Activated CD4-positive, alpha-beta memory T cell treated with anti-CD3 and anti-CD28 coated beads for 36 hours (primary cell): ENCODE measurements around the gene LYPD3. TPM values are rescaled to one million over a fixed set of nuclear protein-coding genes. Genes with fewer than 3 reads are reported as not detected.

Experiments used
- CTCF ChIA-PET: fragments of 350-600 bp; sonication (Branson Sonifier 250); formaldehyde crosslinking; loops from one replicate; lab custom pipeline; 2021; ENCODE audit warnings: antibody characterized with exemption, inconsistent platforms; lab: Charles Lee
- POLR2A ChIA-PET: fragments of 350-600 bp; sonication (Branson Sonifier 250); formaldehyde crosslinking; loops from one replicate; lab custom pipeline; 2021; ENCODE audit warnings: antibody characterized with exemption; lab: Charles Lee
- DNase-seq: peaks from one replicate; pipeline ENCODE4 v3.0.0-alpha.2; 2020
- H3K27ac Mint-ChIP-seq: one replicate; pipeline ENCODE4 v1.8.0; 2021; ENCODE audit warnings: mixed read lengths
- H3K27me3 Mint-ChIP-seq: one replicate; pipeline ENCODE4 v1.8.0; 2021; ENCODE audit warnings: mixed read lengths
- H3K36me3 Mint-ChIP-seq: one replicate; pipeline ENCODE4 v1.8.0; 2021; ENCODE audit warnings: mixed read lengths
- H3K4me1 Mint-ChIP-seq: one replicate; pipeline ENCODE4 v1.8.0; 2021; ENCODE audit warnings: low read depth, mixed read lengths
- H3K4me3 Mint-ChIP-seq: one replicate; pipeline ENCODE4 v1.8.0; 2021; ENCODE audit warnings: mild to moderate bottlenecking, mixed read lengths
- H3K9me3 Mint-ChIP-seq: one replicate; pipeline ENCODE4 v1.8.0; 2021; ENCODE audit warnings: mixed read lengths
- intact Hi-C: fragments of 100-400 bp; cut with micrococcal nuclease; formaldehyde crosslinking; loops from one replicate; pipeline ENCODE4 v1.15.1; 2023
- total RNA-seq, 2 experiments: library from RNA; stranded (reverse); gene quantifications; one replicate each; pipeline ENCODE4 v1.2.3, GENCODE V29; 2021

Gene LYPD3
- total RNA-seq, 2 experiments from 2014 or later, result 2.3 TPM

- intact Hi-C loops, result loop anchor here (10.0 kb wide), 1 partner anchor 384 kb away; no protein-coding TSS in a partner anchor
- H3K4me3 Mint-ChIP-seq, result no peak overlapping the region
- ChIA-PET POLR2A (no interaction called here), CTCF (interaction anchor here (1.2 to 2.1 kb wide), 2 partner anchors 16 to 88 kb away, joined by 5 to 46 read pairs; no protein-coding TSS in a partner anchor)
- H3K4me1 Mint-ChIP-seq, result peaks cover 18% of the 10 kb centered on the region
- no peak for DNase-seq
- H3K9me3 Mint-ChIP-seq, result no peaks in the 10 kb centered on the region
- no peak overlapping the region for H3K27ac Mint-ChIP-seq
- no peaks in the 10 kb centered on the region for H3K36me3 Mint-ChIP-seq
- H3K27me3 Mint-ChIP-seq, result no peaks in the 10 kb centered on the region
Observed at GRCh38 chr19:43430976-43431375, 34.4 kb downstream of the LYPD3 start.

- H3K4me1 Mint-ChIP-seq, result peaks cover 16% of the 10 kb centered on the region
- H3K27me3 Mint-ChIP-seq, result no peaks in the 10 kb centered on the region
- H3K27ac Mint-ChIP-seq, result no peak overlapping the region
- no peak for DNase-seq
- intact Hi-C loops, result loop anchor here (10.0 kb wide), 1 partner anchor 385 kb away; no protein-coding TSS in a partner anchor
- ChIA-PET CTCF (interaction anchor here (1.2 kb wide), 1 partner anchor 17 kb away, joined by 5 read pairs; no protein-coding TSS in a partner anchor), POLR2A (no interaction called here)
- H3K4me3 Mint-ChIP-seq, result no peak overlapping the region
- H3K9me3 Mint-ChIP-seq, result no peaks in the 10 kb centered on the region
- no peaks in the 10 kb centered on the region for H3K36me3 Mint-ChIP-seq
Observed at GRCh38 chr19:43430142-43430710, 35.2 kb downstream of the LYPD3 start.

- no peak for DNase-seq
- intact Hi-C loops, result no loop called here
- POLR2A ChIA-PET, result no interaction called here
- Mint-ChIP-seq H3K36me3 (no peaks in the 10 kb centered on the region), H3K27me3 (no peaks in the 10 kb centered on the region), H3K4me1 (peaks cover 16% of the 10 kb centered on the region), H3K27ac (no peak overlapping the region), H3K4me3 (no peak overlapping the region), H3K9me3 (no peaks in the 10 kb centered on the region)
- CTCF ChIA-PET, result no interaction called here
Observed at GRCh38 chr19:43429395-43429794, 36.0 kb downstream of the LYPD3 start.

GRCh38 chr19:43425567-43426392, 39.6 kb downstream of the LYPD3 start:
- no peaks in the 10 kb centered on the region for H3K27me3 Mint-ChIP-seq
- H3K27ac Mint-ChIP-seq, result no peak overlapping the region
- no peak overlapping the region for H3K4me3 Mint-ChIP-seq
- H3K9me3 Mint-ChIP-seq, result no peaks in the 10 kb centered on the region
- CTCF ChIA-PET, result interaction anchor here (0.7 to 2.4 kb wide), 5 partner anchors 9 to 120 kb away, joined by 3 to 7 read pairs (median 4); no protein-coding TSS in a partner anchor
- intact Hi-C loops, result no loop called here
- DNase-seq, result no peak
- H3K36me3 Mint-ChIP-seq, result no peaks in the 10 kb centered on the region
- POLR2A ChIA-PET, result no interaction called here
- peaks cover 5% of the 10 kb centered on the region for H3K4me1 Mint-ChIP-seq

GRCh38 chr19:43423779-43424178, 41.6 kb downstream of the LYPD3 start:
- POLR2A ChIA-PET, result no interaction called here
- intact Hi-C loops, result no loop called here
- CTCF ChIA-PET, result no interaction called here

GRCh38 chr19:43422689-43423066, 42.7 kb downstream of the LYPD3 start:
- no peak for DNase-seq
- POLR2A ChIA-PET, result no interaction called here
- Mint-ChIP-seq H3K27me3 (no peaks in the 10 kb centered on the region), H3K4me1 (no peaks in the 10 kb centered on the region), H3K9me3 (no peaks in the 10 kb centered on the region), H3K4me3 (no peak overlapping the region), H3K27ac (no peak overlapping the region), H3K36me3 (no peaks in the 10 kb centered on the region)
- intact Hi-C loops, result no loop called here
- CTCF ChIA-PET, result interaction anchor here (1.4 kb wide), 1 partner anchor 10 kb away, joined by 7 read pairs; no protein-coding TSS in a partner anchor

More at GRCh38 chr19:43423779-43424178, 41.6 kb downstream of the LYPD3 start:
- Mint-ChIP-seq H3K4me3 (no peak overlapping the region), H3K27ac (no peak overlapping the region), H3K4me1 (no peaks in the 10 kb centered on the region), H3K36me3 (no peaks in the 10 kb centered on the region), H3K27me3 (no peaks in the 10 kb centered on the region), H3K9me3 (no peaks in the 10 kb centered on the region)
- no peak for DNase-seq

GRCh38 chr19:43422000-43422688, 43.3 kb downstream of the LYPD3 start:
- Mint-ChIP-seq H3K4me1 (no peaks in the 10 kb centered on the region), H3K27me3 (no peaks in the 10 kb centered on the region), H3K4me3 (no peak overlapping the region), H3K9me3 (no peaks in the 10 kb centered on the region), H3K36me3 (no peaks in the 10 kb centered on the region), H3K27ac (no peak overlapping the region)
- intact Hi-C loops, result no loop called here
- POLR2A ChIA-PET, result interaction anchor here (0.6 kb wide), 1 partner anchor 15 kb away, joined by 3 read pairs; no protein-coding TSS in a partner anchor
- CTCF ChIA-PET, result interaction anchor here (0.6 to 1.4 kb wide), 2 partner anchors 11 to 1149 kb away, joined by 4 to 7 read pairs; no protein-coding TSS in a partner anchor
- DNase-seq, result no peak

GRCh38 chr19:43420954-43421353, 44.5 kb downstream of the LYPD3 start:
- POLR2A ChIA-PET, result no interaction called here
- intact Hi-C loops, result no loop called here
- no peaks in the 10 kb centered on the region for H3K9me3 Mint-ChIP-seq
- no peaks in the 10 kb centered on the region for H3K4me1 Mint-ChIP-seq
- H3K27me3 Mint-ChIP-seq, result no peaks in the 10 kb centered on the region
- no peak overlapping the region for H3K27ac Mint-ChIP-seq
- no peaks in the 10 kb centered on the region for H3K36me3 Mint-ChIP-seq
- CTCF ChIA-PET, result interaction anchor here (1.8 kb wide), 1 partner anchor 12 kb away, joined by 7 read pairs; no protein-coding TSS in a partner anchor
- no peak overlapping the region for H3K4me3 Mint-ChIP-seq
- no peak for DNase-seq

GRCh38 chr19:43416951-43417623, 48.3 kb downstream of the LYPD3 start:
- ChIA-PET CTCF (no interaction called here), POLR2A (no interaction called here)
- Mint-ChIP-seq H3K36me3 (no peaks in the 10 kb centered on the region), H3K9me3 (no peaks in the 10 kb centered on the region), H3K27me3 (no peaks in the 10 kb centered on the region), H3K27ac (no peak overlapping the region), H3K4me3 (no peak overlapping the region), H3K4me1 (no peaks in the 10 kb centered on the region)
- DNase-seq, result no peak
- intact Hi-C loops, result no loop called here

GRCh38 chr19:43414554-43414953, 50.9 kb downstream of the LYPD3 start, which contains the start of gene TEX101:
Gene TEX101, plus strand, starts transcription at chr19:43414890. Its CDS starts 1,030 bp downstream, at chr19:43415920.
- ChIA-PET POLR2A (no interaction called here), CTCF (no interaction called here)
- Mint-ChIP-seq H3K27ac (no peak within 1 kb of the TSS), H3K36me3 (no peaks in the 10 kb centered on the region), H3K4me1 (no peaks in the 10 kb centered on the region), H3K9me3 (no peaks in the 10 kb centered on the region), H3K4me3 (no peak within 1 kb of the TSS), H3K27me3 (no peaks in the 10 kb centered on the region)
- intact Hi-C loops, result no loop called here
- no peak for DNase-seq

- intact Hi-C loops, result no loop called here
- ChIA-PET CTCF (no interaction called here), POLR2A (no interaction called here)
Observed at GRCh38 chr19:43412441-43412840, 53.0 kb downstream of the LYPD3 start.

More at GRCh38 chr19:43412441-43412840, 53.0 kb downstream of the LYPD3 start:
- no peak for DNase-seq
- Mint-ChIP-seq H3K27me3 (no peaks in the 10 kb centered on the region), H3K27ac (no peak overlapping the region), H3K4me1 (no peaks in the 10 kb centered on the region), H3K9me3 (no peaks in the 10 kb centered on the region), H3K4me3 (no peak overlapping the region), H3K36me3 (no peaks in the 10 kb centered on the region)
